Measurements from ENCODE around the gene TMEM63C. TPM values are rescaled to one million over a fixed set of nuclear protein-coding genes. Genes with fewer than 3 reads are reported as not detected.

TMEM63C gene
- total RNA-seq, 1 donor from 2014 or later, result 1.1 TPM

DNA sequence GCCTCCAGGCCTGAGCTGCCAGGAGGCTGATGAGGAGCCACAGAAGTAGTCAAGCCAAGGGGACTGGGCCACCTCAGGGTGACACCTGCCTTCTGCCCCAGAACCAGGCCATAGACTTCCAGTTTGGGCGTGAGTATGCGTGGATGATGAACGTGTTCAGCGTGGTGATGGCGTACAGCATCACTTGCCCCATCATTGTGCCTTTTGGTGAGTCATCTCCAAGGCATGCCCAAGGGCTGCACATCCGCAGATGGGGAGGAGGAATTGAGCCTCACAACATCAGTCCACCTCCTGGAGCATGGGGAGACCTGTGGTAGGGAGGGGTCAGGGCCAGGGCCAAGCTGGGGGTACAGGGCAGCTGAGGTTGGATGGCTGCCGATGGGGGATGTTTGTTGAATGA is 67.1 kb downstream of the TMEM63C start:
- Histone ChIP-seq H3K27me3 (ENCODE audit: control insufficient read depth, insufficient read depth, low read length) (peaks cover 5% of the 10 kb centered on the region), H3K4me3 (ENCODE audit: low read depth, low read length) (no peak overlapping the region), H3K36me3 (ENCODE audit: control insufficient read depth, insufficient read depth, low read length) (no peaks in the 10 kb centered on the region)
- TF ChIP-seq, protein P1, sequence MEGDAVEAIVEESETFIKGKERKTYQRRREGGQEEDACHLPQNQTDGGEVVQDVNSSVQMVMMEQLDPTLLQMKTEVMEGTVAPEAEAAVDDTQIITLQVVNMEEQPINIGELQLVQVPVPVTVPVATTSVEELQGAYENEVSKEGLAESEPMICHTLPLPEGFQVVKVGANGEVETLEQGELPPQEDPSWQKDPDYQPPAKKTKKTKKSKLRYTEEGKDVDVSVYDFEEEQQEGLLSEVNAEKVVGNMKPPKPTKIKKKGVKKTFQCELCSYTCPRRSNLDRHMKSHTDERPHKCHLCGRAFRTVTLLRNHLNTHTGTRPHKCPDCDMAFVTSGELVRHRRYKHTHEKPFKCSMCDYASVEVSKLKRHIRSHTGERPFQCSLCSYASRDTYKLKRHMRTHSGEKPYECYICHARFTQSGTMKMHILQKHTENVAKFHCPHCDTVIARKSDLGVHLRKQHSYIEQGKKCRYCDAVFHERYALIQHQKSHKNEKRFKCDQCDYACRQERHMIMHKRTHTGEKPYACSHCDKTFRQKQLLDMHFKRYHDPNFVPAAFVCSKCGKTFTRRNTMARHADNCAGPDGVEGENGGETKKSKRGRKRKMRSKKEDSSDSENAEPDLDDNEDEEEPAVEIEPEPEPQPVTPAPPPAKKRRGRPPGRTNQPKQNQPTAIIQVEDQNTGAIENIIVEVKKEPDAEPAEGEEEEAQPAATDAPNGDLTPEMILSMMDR (IDR thresholded peaks at IDR 0.05; ENCODE audit: insufficient read depth, low read length, poor library complexity, severe bottlenecking), result no peak
- DNase-seq (ENCODE audit: low read depth), result no peak

DNA sequence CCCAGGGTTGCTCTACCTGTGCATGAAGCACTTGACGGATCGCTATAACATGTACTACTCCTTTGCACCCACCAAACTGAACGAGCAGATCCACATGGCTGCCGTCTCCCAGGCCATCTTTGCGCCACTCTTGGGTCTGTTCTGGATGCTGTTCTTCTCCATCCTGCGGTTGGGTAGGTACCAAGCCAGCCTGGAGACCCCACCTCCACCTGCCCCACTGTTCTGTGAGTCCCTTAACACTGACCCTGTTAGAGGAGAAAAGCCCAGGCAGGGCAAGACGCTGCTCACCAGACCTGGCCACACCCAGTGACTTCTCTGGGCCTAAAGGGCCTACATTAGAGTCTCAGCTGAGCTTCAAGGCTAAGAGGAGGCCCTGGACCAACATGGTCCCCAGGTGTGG is 67.7 kb downstream of the TMEM63C start:
- peaks cover 5% of the 10 kb centered on the region for H3K27me3 ChIP-seq (ENCODE audit: control insufficient read depth, insufficient read depth, low read length)
- no peak for DNase-seq (ENCODE audit: low read depth)
- no peaks in the 10 kb centered on the region for H3K36me3 ChIP-seq (ENCODE audit: control insufficient read depth, insufficient read depth, low read length)
- no peak overlapping the region for H3K4me3 ChIP-seq (ENCODE audit: low read depth, low read length)
- TF ChIP-seq, protein P1 (IDR thresholded peaks at IDR 0.05; ENCODE audit: insufficient read depth, low read length, poor library complexity, severe bottlenecking), result no peak

DNA sequence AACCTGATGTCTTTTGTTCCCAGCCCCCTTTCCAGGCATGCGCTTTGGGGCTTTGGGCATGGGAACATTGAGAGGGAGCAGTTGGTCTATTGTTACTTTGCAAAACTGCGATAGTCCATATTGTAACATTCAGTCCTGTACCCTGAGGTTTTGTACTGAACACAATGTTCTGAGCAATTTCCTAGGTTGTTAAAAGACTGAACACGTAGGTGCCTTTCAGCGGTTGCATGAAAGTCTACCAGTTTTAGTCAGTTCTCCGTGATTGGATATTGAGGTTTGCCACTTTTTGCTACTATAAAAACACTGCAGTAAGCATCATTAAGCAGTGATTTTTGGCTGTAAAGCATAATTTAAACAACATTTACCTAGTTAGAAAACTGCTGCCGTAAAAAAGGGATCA is 69.3 kb downstream of the TMEM63C start:
- Histone ChIP-seq H3K27me3 (ENCODE audit: control insufficient read depth, insufficient read depth, low read length) (peaks cover 5% of the 10 kb centered on the region), H3K4me3 (ENCODE audit: low read depth, low read length) (no peak overlapping the region), H3K36me3 (ENCODE audit: control insufficient read depth, insufficient read depth, low read length) (no peaks in the 10 kb centered on the region)
- TF ChIP-seq, protein P1 (IDR thresholded peaks at IDR 0.05; ENCODE audit: insufficient read depth, low read length, poor library complexity, severe bottlenecking), result no peak
- DNase-seq (ENCODE audit: low read depth), result no peak

DNA sequence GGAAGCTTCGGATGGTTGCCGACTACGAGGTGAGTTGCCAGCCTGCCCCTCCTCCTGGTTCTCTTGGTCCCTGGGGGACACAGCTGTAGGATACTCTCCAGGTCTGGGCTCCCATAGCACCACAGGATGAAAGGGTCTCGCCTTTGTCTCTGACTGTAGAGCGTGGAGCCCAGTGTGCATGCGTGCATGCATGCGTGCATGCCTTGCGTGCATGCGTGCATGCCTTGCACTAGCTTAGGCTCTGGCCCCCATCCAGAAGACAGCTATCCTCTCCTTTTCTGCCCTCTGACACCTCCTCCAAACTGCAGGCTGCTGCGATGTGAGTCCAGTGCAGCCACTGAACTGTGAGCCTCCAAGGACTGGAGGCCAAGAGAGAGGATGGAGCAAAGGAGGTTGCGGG is 70.3 kb downstream of the TMEM63C start:
- Histone ChIP-seq H3K27me3 (ENCODE audit: control insufficient read depth, insufficient read depth, low read length) (peaks cover 5% of the 10 kb centered on the region), H3K4me3 (ENCODE audit: low read depth, low read length) (no peak overlapping the region), H3K36me3 (ENCODE audit: control insufficient read depth, insufficient read depth, low read length) (no peaks in the 10 kb centered on the region)
- DNase-seq (ENCODE audit: low read depth), result no peak
- TF ChIP-seq, protein P1 (IDR thresholded peaks at IDR 0.05; ENCODE audit: insufficient read depth, low read length, poor library complexity, severe bottlenecking), result no peak

DNA sequence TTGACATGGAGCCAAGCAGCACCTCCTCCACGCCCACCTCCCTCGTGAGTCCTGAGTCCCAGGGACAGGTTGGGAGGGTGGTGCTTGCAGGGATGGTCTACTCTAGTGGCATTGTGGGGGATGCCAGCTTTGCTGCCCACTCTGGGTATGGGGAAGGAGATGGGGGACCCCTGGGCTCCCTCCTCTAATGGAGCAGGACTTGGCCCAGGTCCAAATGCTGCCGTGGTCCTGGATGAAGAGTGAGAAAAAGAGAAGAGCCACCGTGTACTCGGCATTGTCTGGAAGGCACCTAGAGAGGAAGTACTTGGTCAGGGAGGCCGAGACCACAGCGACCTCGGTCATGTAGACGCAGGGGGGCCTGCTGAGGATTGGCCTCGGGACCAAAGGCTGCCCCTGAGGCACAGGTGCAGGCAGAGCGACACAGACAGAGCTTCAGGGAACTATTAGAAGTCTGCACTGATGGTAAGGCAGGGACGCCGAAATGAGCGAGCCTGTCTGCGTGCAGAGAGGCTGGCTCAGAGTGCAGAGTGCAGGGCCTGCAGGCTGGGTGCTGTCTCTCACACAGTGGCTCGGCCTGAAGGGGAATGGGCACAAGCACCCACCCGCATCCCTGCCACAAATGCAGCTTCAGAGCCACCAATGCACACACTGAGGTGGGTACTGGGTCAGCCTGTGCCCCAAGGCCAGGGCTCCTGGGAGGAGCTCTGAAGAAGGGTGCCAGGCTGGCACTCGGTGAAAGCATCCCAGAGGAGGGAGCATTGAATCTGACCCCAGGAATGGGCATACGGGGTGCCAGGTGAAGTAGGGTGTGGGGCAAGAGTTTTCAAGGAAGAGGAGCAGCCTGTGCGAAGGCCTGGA is 72.0 kb downstream of the TMEM63C start:
- no peak for DNase-seq (ENCODE audit: low read depth)
- H3K27me3 ChIP-seq (ENCODE audit: control insufficient read depth, insufficient read depth, low read length), result peaks cover 5% of the 10 kb centered on the region
- H3K4me3 ChIP-seq (ENCODE audit: low read depth, low read length), result no peak overlapping the region
- H3K36me3 ChIP-seq (ENCODE audit: control insufficient read depth, insufficient read depth, low read length), result no peaks in the 10 kb centered on the region
- TF ChIP-seq, protein P1 (IDR thresholded peaks at IDR 0.05; ENCODE audit: insufficient read depth, low read length, poor library complexity, severe bottlenecking), result no peak

DNA sequence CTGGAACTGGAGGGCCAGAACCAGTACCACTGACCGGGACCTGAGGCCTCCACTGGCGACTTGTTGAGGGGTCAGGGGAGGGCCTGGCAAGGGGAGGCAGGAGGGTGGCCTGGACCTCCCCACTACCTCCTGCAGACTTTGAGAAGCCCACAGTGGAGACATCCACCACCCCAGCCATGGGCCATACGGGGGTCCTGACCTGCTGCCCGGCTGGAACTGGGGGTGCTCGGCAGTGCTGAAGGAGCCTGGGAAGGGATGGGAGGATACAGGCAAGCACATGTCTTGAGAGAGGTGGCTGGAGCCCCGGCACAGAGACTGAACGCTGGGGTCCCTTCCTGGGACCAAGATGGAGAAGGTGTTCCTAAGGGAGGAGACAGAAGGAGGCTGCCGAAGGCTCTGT is 75.1 kb downstream of the TMEM63C start:
- Histone ChIP-seq H3K36me3 (ENCODE audit: control insufficient read depth, insufficient read depth, low read length) (no peaks in the 10 kb centered on the region), H3K4me3 (ENCODE audit: low read depth, low read length) (no peak overlapping the region), H3K27me3 (ENCODE audit: control insufficient read depth, insufficient read depth, low read length) (peaks cover 8% of the 10 kb centered on the region)
- DNase-seq (ENCODE audit: low read depth), result no peak
- TF ChIP-seq, protein P1 (IDR thresholded peaks at IDR 0.05; ENCODE audit: insufficient read depth, low read length, poor library complexity, severe bottlenecking), result no peak
